SK-N-SH (cell line): ENCODE results near the gene MKRN1. TPM values are rescaled to one million over a fixed set of nuclear protein-coding genes. Genes with fewer than 3 reads are reported as not detected.
"Not testable (repeated sequence)": the region's sequence is repeated elsewhere in the genome, so short reads cannot be mapped to it uniquely, and the experiment has no call there.

Experiments
- CTCF ChIA-PET: fragments of 300-600, 350-600 bp; formaldehyde crosslinking; extraction: SDS; loops from one replicate; lab custom pipeline; 2021; lab: Yijun Ruan, JAX
- POLR2A ChIA-PET: fragments of 350-600 bp; sonication (Branson Sonifier 250); formaldehyde crosslinking; extraction: SDS; loops from one replicate; lab custom pipeline; 2020; ENCODE audit warnings: antibody characterized with exemption, inconsistent platforms; lab: Yijun Ruan, JAX
- DNase-seq: peaks from one replicate; pipeline ENCODE4 v3.0.0; 2012
- H2AFZ ChIP-seq: fragments of 200-600 bp; sonication (generic); 2 replicates; pipeline ENCODE4 v1.8.1; 2016; ENCODE audit warnings: antibody characterized with exemption, mild to moderate bottlenecking, low read depth
- H3F3A ChIP-seq: fragments of 200-600 bp; sonication (generic); replicated peaks from 2 replicates; pipeline ENCODE3; 2016; ENCODE audit warnings: antibody characterized with exemption, mild to moderate bottlenecking; ENCODE audit not compliant: insufficient read depth
- H3K27ac ChIP-seq, 2 experiments: fragments of 200-500 bp in 1 of 2; fragments of 200-600 bp in 1 of 2; sonication (Bioruptor generic) in 1 of 2; sonication (generic), shearing (Covaris generic) in 1 of 2; 2 replicates each; pipeline versions ENCODE4 v1.5.1 to v1.6.1; 2014 to 2016; ENCODE audit warnings: low read depth in 2 of 2, inconsistent platforms in 1 of 2, low read length in 1 of 2, mild to moderate bottlenecking in 1 of 2, mixed read lengths in 1 of 2
- H3K27me3 ChIP-seq: fragments of 200-600 bp; sonication (generic), shearing (Covaris generic); 2 replicates; pipeline ENCODE4 v1.6.1; 2016; ENCODE audit warnings: mixed run types; ENCODE audit not compliant: insufficient read depth
- H3K36me3 ChIP-seq, 2 experiments: fragments of 200-500 bp in 1 of 2; fragments of 200-600 bp in 1 of 2; sonication (Bioruptor generic) in 1 of 2; sonication (generic) in 1 of 2; replicated peaks in 1 of 2; 2 replicates each; pipeline versions ENCODE3 to v1.5.1; 2014 to 2016; ENCODE audit warnings: low read length in 1 of 2, mild to moderate bottlenecking in 1 of 2; ENCODE audit not compliant: insufficient read depth in 2 of 2, control insufficient read depth in 1 of 2
- H3K4me1 ChIP-seq, 2 experiments: fragments of 200-500 bp in 1 of 2; fragments of 200-600 bp in 1 of 2; sonication (Bioruptor generic) in 1 of 2; sonication (generic), shearing (Covaris generic) in 1 of 2; 2 replicates each; pipeline versions ENCODE4 v1.5.1 to v1.6.1; 2014 to 2016; ENCODE audit warnings: low read depth in 1 of 2, low read length in 1 of 2, mixed run types in 1 of 2; ENCODE audit not compliant: insufficient read depth in 2 of 2, control insufficient read depth in 1 of 2
- H3K4me2 ChIP-seq: fragments of 200-600 bp; sonication (generic), shearing (Covaris generic); 2 replicates; pipeline ENCODE4 v1.6.1; 2017; ENCODE audit warnings: mixed run types
- H3K4me3 ChIP-seq, 2 experiments: fragments of 200-500 bp in 1 of 2; fragments of 200-600 bp in 1 of 2; sonication (Bioruptor generic) in 1 of 2; sonication (generic), shearing (Covaris generic) in 1 of 2; 2 replicates each; pipeline versions ENCODE4 v1.5.1 to v1.8.1; 2014 to 2016; ENCODE audit warnings: low read depth in 2 of 2, inconsistent platforms in 1 of 2, low read length in 1 of 2, mild to moderate bottlenecking in 1 of 2, mixed read lengths in 1 of 2, moderate library complexity in 1 of 2
- H3K79me2 ChIP-seq: fragments of 200-600 bp; sonication (generic); 2 replicates; pipeline ENCODE4 v1.8.1; 2017; ENCODE audit warnings: mild to moderate bottlenecking; ENCODE audit not compliant: insufficient read depth
- H3K9ac ChIP-seq: fragments of 200-600 bp; sonication (generic); 2 replicates; pipeline ENCODE4 v1.6.1; 2017; ENCODE audit warnings: mixed run types
- H3K9me2 ChIP-seq: fragments of 200-600 bp; sonication (generic); 2 replicates; pipeline ENCODE4 v1.6.1; 2017; ENCODE audit warnings: mixed run types
- H3K9me3 ChIP-seq: fragments of 200-600 bp; sonication (generic); 2 replicates; pipeline ENCODE4 v1.6.1; 2017; ENCODE audit warnings: mixed run types, mild to moderate bottlenecking, moderate library complexity
- H4K20me1 ChIP-seq: fragments of 200-600 bp; sonication (generic); 2 replicates; pipeline ENCODE4 v1.6.1; 2017; ENCODE audit warnings: mild to moderate bottlenecking, mixed run types; ENCODE audit not compliant: insufficient read depth
- EZH2phosphoT487 ChIP-seq: fragments of 200-600 bp; sonication (generic); IDR thresholded peaks from 2 replicates; pipeline ENCODE4 v1.6.1; 2017; ENCODE audit warnings: low read depth, mixed run types, mild to moderate bottlenecking, antibody characterized with exemption, moderate library complexity, borderline replicate concordance
- FOXJ3 ChIP-seq: sonication (generic); formaldehyde crosslinking; IDR thresholded peaks from 2 replicates; pipeline ENCODE4 v1.5.1; 2020; ENCODE audit warnings: mild to moderate bottlenecking, missing genetic modification reagents
- FOXM1 ChIP-seq: IDR thresholded peaks from 2 replicates; pipeline ENCODE4 v1.4.0; 2012; ENCODE audit warnings: low read depth, mild to moderate bottlenecking
- GABPA ChIP-seq: IDR thresholded peaks from 2 replicates; pipeline ENCODE4 v1.4.0; 2012; ENCODE audit warnings: low read depth, mild to moderate bottlenecking
- GATA2 ChIP-seq: sonication (generic); formaldehyde crosslinking; IDR thresholded peaks from 2 replicates; pipeline ENCODE4 v1.5.0; 2020; ENCODE audit warnings: mild to moderate bottlenecking, missing genetic modification reagents
- JUND ChIP-seq: IDR thresholded peaks from 2 replicates; pipeline ENCODE4 v1.4.0; 2012
- MEF2A ChIP-seq: IDR thresholded peaks from 2 replicates; pipeline ENCODE4 v1.4.0; 2012; ENCODE audit warnings: low read depth, borderline replicate concordance
- MXI1 ChIP-seq: IDR thresholded peaks from 2 replicates; pipeline ENCODE4 v1.6.1; 2012; ENCODE audit warnings: mild to moderate bottlenecking, low read depth, low read length, improper control_type of control experiment
- NRF1 ChIP-seq: IDR thresholded peaks from 2 replicates; pipeline ENCODE4 v1.6.1; 2012; ENCODE audit warnings: low read depth, mild to moderate bottlenecking, low read length
- RAD21 ChIP-seq: IDR thresholded peaks from 2 replicates; pipeline ENCODE4 v1.6.1; 2012; ENCODE audit warnings: mild to moderate bottlenecking, low read length
- SMC3 ChIP-seq: IDR thresholded peaks from 2 replicates; pipeline ENCODE4 v1.6.1; 2012; ENCODE audit warnings: low read depth, low read length, improper control_type of control experiment
- TAF1 ChIP-seq: IDR thresholded peaks from 2 replicates; pipeline ENCODE4 v1.6.1; 2012; ENCODE audit warnings: low read depth, mild to moderate bottlenecking, low read length, moderate library complexity, borderline replicate concordance
- WGBS: methylation state at CpG from one replicate; pipeline ENCODE4 v1.1.6; 2017; ENCODE audit warnings: low lambda C conversion rate; 5-methylcytosine and 5-hydroxymethylcytosine counted together
- polyA plus RNA-seq, 3 experiments: library from polyadenylated mRNA; depleted of rRNA; stranded (reverse); fragments of >200 nt; gene quantifications; 2 replicates each; pipeline ENCODE4 v1.2.3, GENCODE V29; 2012
- TF ChIP-seq, protein P1 (sequence below): fragments of 200-600 bp; sonication (generic); IDR thresholded peaks from 2 replicates; pipeline ENCODE4 v1.6.1; 2017; ENCODE audit warnings: antibody characterized with exemption, mild to moderate bottlenecking, moderate library complexity
- TF ChIP-seq, protein P2 (sequence below): IDR thresholded peaks from 2 replicates; pipeline ENCODE4; 2012
- TF ChIP-seq, protein P3 (sequence below): IDR thresholded peaks from 2 replicates; pipeline ENCODE4 v1.4.0; 2012; ENCODE audit warnings: low read depth, borderline replicate concordance
- TF ChIP-seq, protein P4 (sequence below): IDR thresholded peaks from 2 replicates; pipeline ENCODE4 v1.4.0; 2012; ENCODE audit warnings: low read depth
- TF ChIP-seq, protein P5 (sequence below): fragments of 150-350 bp; IDR thresholded peaks from 2 replicates; pipeline ENCODE4 v1.6.1; 2017; ENCODE audit warnings: antibody characterized with exemption, low read length, low read depth, borderline replicate concordance

Gene MKRN1
- polyA plus RNA-seq, 1 of the 3 experiments (the other 2 are of a cell fraction) = 53.5 TPM

DNA sequence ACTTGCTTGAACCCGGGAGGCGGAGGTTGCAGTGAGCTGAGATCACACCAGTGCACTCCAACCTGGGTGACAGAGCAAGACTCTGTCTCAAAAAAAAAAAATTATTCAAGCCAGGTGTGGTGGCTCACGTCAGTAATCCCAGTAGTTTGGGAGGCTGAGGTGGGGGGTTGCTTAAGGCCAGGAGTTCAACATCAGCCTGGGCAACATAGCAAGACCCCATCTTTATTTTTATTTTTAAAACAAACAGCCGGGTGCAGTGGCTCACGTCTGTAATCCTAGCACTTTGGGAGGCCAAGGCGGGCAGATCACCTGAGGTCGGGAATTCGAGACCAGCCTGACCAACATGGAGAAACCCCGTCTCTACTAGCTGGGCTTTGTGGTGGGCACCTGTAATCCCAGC is 63.5 kb downstream of the MKRN1 start:
- H2AFZ ChIP-seq, H3K9me2 ChIP-seq, H3F3A ChIP-seq, DNase-seq, H3K4me1 ChIP-seq, H3K79me2 ChIP-seq, H3K9ac ChIP-seq, H3K27me3 ChIP-seq, H3K9me3 ChIP-seq, H4K20me1 ChIP-seq, H3K4me2 ChIP-seq, POLR2A ChIA-PET, H3K27ac ChIP-seq, H3K36me3 ChIP-seq, CTCF ChIA-PET, H3K4me3 ChIP-seq: not testable (repeated sequence)
- WGBS = 70% methylated on average over 9 of the region's 9 CpGs

DNA sequence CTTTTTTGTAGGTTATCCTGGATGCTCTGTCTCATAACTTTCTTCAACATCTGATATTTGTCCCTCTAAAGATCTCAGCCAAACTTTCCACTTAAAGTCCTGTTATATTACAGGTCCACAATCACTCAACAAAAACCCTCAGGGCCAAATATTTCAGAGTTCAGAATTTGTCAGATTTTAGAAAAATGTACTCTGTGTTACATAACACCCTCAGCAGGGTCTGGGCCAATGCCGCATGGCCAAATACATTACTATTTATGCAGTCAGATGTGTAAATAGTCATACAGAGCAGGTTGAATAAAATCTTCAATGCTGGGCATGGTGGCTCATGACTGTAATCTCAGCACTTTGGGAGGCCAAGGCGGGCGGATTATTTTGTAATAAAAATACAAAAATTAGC is 63.9 kb downstream of the MKRN1 start:
- H3K4me2 ChIP-seq = no peak overlapping the region

More for the DNA sequence above, 63.9 kb downstream of the MKRN1 start:
- H3K27ac ChIP-seq = no peak overlapping the region
- peaks cover 9% of the 10 kb centered on the region; the same call in 1 of the 2 replicates for H3K27me3 ChIP-seq
- TF ChIP-seq MEF2A (no peak), JUND (no peak), GABPA (no peak), SMC3 (no peak), TAF1 (no peak), RAD21 (no peak), FOXJ3 (CRISPR knock-in tag) (no peak), GATA2 (CRISPR knock-in tag) (no peak), MXI1 (no peak), FOXM1 (no peak), NRF1 (no peak), EZH2phosphoT487 (no peak)
- TF ChIP-seq, protein P1, sequence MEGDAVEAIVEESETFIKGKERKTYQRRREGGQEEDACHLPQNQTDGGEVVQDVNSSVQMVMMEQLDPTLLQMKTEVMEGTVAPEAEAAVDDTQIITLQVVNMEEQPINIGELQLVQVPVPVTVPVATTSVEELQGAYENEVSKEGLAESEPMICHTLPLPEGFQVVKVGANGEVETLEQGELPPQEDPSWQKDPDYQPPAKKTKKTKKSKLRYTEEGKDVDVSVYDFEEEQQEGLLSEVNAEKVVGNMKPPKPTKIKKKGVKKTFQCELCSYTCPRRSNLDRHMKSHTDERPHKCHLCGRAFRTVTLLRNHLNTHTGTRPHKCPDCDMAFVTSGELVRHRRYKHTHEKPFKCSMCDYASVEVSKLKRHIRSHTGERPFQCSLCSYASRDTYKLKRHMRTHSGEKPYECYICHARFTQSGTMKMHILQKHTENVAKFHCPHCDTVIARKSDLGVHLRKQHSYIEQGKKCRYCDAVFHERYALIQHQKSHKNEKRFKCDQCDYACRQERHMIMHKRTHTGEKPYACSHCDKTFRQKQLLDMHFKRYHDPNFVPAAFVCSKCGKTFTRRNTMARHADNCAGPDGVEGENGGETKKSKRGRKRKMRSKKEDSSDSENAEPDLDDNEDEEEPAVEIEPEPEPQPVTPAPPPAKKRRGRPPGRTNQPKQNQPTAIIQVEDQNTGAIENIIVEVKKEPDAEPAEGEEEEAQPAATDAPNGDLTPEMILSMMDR = no peak
- TF ChIP-seq, protein P2, sequence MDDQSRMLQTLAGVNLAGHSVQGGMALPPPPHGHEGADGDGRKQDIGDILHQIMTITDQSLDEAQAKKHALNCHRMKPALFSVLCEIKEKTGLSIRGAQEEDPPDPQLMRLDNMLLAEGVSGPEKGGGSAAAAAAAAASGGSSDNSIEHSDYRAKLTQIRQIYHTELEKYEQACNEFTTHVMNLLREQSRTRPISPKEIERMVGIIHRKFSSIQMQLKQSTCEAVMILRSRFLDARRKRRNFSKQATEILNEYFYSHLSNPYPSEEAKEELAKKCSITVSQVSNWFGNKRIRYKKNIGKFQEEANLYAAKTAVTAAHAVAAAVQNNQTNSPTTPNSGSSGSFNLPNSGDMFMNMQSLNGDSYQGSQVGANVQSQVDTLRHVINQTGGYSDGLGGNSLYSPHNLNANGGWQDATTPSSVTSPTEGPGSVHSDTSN = no peak
- TF ChIP-seq, protein P3, sequence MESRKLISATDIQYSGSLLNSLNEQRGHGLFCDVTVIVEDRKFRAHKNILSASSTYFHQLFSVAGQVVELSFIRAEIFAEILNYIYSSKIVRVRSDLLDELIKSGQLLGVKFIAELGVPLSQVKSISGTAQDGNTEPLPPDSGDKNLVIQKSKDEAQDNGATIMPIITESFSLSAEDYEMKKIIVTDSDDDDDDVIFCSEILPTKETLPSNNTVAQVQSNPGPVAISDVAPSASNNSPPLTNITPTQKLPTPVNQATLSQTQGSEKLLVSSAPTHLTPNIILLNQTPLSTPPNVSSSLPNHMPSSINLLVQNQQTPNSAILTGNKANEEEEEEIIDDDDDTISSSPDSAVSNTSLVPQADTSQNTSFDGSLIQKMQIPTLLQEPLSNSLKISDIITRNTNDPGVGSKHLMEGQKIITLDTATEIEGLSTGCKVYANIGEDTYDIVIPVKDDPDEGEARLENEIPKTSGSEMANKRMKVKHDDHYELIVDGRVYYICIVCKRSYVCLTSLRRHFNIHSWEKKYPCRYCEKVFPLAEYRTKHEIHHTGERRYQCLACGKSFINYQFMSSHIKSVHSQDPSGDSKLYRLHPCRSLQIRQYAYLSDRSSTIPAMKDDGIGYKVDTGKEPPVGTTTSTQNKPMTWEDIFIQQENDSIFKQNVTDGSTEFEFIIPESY = no peak
- TF ChIP-seq, protein P4, sequence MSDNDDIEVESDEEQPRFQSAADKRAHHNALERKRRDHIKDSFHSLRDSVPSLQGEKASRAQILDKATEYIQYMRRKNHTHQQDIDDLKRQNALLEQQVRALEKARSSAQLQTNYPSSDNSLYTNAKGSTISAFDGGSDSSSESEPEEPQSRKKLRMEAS = no peak
- TF ChIP-seq, protein P5, sequence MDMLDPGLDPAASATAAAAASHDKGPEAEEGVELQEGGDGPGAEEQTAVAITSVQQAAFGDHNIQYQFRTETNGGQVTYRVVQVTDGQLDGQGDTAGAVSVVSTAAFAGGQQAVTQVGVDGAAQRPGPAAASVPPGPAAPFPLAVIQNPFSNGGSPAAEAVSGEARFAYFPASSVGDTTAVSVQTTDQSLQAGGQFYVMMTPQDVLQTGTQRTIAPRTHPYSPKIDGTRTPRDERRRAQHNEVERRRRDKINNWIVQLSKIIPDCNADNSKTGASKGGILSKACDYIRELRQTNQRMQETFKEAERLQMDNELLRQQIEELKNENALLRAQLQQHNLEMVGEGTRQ = no peak
- no peak overlapping the region for H2AFZ ChIP-seq
- H4K20me1 ChIP-seq = no peaks in the 10 kb centered on the region
- no peaks in the 10 kb centered on the region for H3K9me2 ChIP-seq
- no peaks in the 10 kb centered on the region for H3K79me2 ChIP-seq
- WGBS = 90% methylated on average over 3 of the region's 3 CpGs
- DNase-seq = no peak
- POLR2A ChIA-PET = no interaction called here
- H3K36me3 ChIP-seq = no peaks in the 10 kb centered on the region
- H3K9me3 ChIP-seq = no peaks in the 10 kb centered on the region
- no peaks in the 10 kb centered on the region; a peak in 1 of 4 replicates for H3K4me1 ChIP-seq
- H3F3A ChIP-seq = no peaks in the 10 kb centered on the region
- CTCF ChIA-PET = interaction anchor here (1.7 kb wide), 1 partner anchor 28 kb away, joined by 7 read pairs; no protein-coding TSS in a partner anchor
- H3K4me3 ChIP-seq = no peak overlapping the region
- H3K9ac ChIP-seq = no peak overlapping the region
